Smooth muscle cell (in vitro differentiated cells): Measurements from ENCODE around the gene PHF20. TPM values are rescaled to one million over a fixed set of nuclear protein-coding genes. Genes with fewer than 3 reads are reported as not detected.
A peak's percentile ranks its signal among the peaks of the same experiment; 100 is the strongest.

Experiments
- DNase-seq: peaks from one replicate; lab custom pipeline; 2025; ENCODE audit not compliant: unreplicated experiment; lab: John Stamatoyannopoulos, UW
- H2AFZ ChIP-seq: fragments of 200-600 bp; sonication (generic); 2 replicates; pipeline ENCODE4 v1.6.0; 2016; ENCODE audit warnings: antibody characterized with exemption, low read depth, mild to moderate bottlenecking
- H3F3A ChIP-seq: fragments of 200-600 bp; sonication (generic); 2 replicates; pipeline ENCODE4 v1.6.0; 2017; ENCODE audit warnings: antibody characterized with exemption, low read depth
- H3K27ac ChIP-seq: fragments of 200-600 bp; sonication (generic); 2 replicates; pipeline ENCODE4 v1.5.1; 2016; ENCODE audit warnings: low read depth, mild to moderate bottlenecking
- H3K27me3 ChIP-seq: fragments of 200-600 bp; sonication (generic); 2 replicates; pipeline ENCODE4 v1.6.1; 2016; ENCODE audit warnings: low read depth, mild to moderate bottlenecking
- H3K36me3 ChIP-seq: fragments of 200-600 bp; sonication (generic); 2 replicates; pipeline ENCODE4 v1.5.1; 2016; ENCODE audit warnings: low read depth
- H3K4me1 ChIP-seq: fragments of 200-600 bp; sonication (generic); 2 replicates; pipeline ENCODE4 v1.5.1; 2016; ENCODE audit warnings: low read depth
- H3K4me2 ChIP-seq: fragments of 200-600 bp; sonication (generic); 2 replicates; pipeline ENCODE4 v1.6.0; 2016; ENCODE audit warnings: mild to moderate bottlenecking
- H3K4me3 ChIP-seq: fragments of 200-600 bp; sonication (generic); 2 replicates; pipeline ENCODE4 v1.5.1; 2016; ENCODE audit warnings: mild to moderate bottlenecking
- H3K79me2 ChIP-seq: fragments of 200-600 bp; sonication (generic); 2 replicates; pipeline ENCODE4 v1.6.0; 2016; ENCODE audit warnings: low read depth, mild to moderate bottlenecking
- H3K9ac ChIP-seq: fragments of 200-600 bp; sonication (generic); 2 replicates; pipeline ENCODE4 v1.6.0; 2016; ENCODE audit warnings: low read depth
- H3K9me3 ChIP-seq: fragments of 200-600 bp; sonication (generic); replicated peaks from 2 replicates; pipeline ENCODE4 v1.5.1; 2016; ENCODE audit warnings: low read depth
- H4K20me1 ChIP-seq: fragments of 200-600 bp; sonication (generic); 2 replicates; pipeline ENCODE4 v1.6.0; 2016; ENCODE audit warnings: low read depth
- WGBS: methylation state at CpG from one replicate; pipeline ENCODE4 v1.1.7; 2016; ENCODE audit warnings: low lambda C conversion rate; 5-methylcytosine and 5-hydroxymethylcytosine counted together
- polyA plus RNA-seq: library from polyadenylated mRNA; unstranded; fragments of >200 nt; fragmentation: Nextera tagmentation; extraction: Ambion mirVana; gene quantifications from 2 replicates; pipeline ENCODE4 v1.2.1, GENCODE V29; 2016
- total RNA-seq: library from RNA; depleted of rRNA; stranded (reverse); fragments of >200 nt; gene quantifications from 2 replicates; pipeline ENCODE4 v1.2.3, GENCODE V29; 2014
- TF ChIP-seq, protein P1 (sequence below): fragments of 200-600 bp; sonication (generic); IDR thresholded peaks from 2 replicates; pipeline ENCODE4 v1.5.1; 2017; ENCODE audit warnings: borderline replicate concordance, mild to moderate bottlenecking, antibody characterized with exemption; ENCODE audit not compliant: insufficient read depth, poor library complexity, severe bottlenecking

The PHF20 gene
- total and polyA plus RNA-seq, 2 experiments from 2014 or later = 23.3 to 27.4 TPM

DNA sequence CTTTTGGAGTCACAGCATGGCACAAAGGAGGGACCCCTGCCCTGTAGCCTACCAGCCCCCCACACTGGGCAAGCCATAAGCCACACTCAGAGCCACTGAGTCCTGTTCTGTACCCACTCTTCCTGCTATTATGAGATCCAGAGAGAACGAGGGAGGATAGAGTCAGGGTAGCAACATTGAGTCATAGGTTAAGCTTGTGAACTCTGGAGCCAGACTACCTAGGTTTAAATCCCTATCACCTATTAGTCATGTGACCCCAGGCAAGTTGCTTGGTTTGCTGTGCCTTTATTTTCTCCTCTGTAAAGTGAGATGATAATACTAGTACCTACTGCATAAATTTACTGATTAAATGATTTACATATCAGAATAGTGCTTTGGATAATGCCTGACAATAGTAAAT is 197.1 kb downstream of the PHF20 start:
- H3F3A ChIP-seq = peaks cover 3% of the 10 kb centered on the region
- no peaks in the 10 kb centered on the region for H3K27me3 ChIP-seq
- no peaks in the 10 kb centered on the region for H4K20me1 ChIP-seq
- no peak overlapping the region for H3K4me3 ChIP-seq
- DNase-seq = no peak
- H3K9ac ChIP-seq = no peak overlapping the region
- no peaks in the 10 kb centered on the region for H3K79me2 ChIP-seq
- H3K27ac ChIP-seq = no peak overlapping the region
- H2AFZ ChIP-seq = no peak overlapping the region
- no peaks in the 10 kb centered on the region for H3K4me1 ChIP-seq
- H3K9me3 ChIP-seq = no peaks in the 10 kb centered on the region
- TF ChIP-seq, protein P1, sequence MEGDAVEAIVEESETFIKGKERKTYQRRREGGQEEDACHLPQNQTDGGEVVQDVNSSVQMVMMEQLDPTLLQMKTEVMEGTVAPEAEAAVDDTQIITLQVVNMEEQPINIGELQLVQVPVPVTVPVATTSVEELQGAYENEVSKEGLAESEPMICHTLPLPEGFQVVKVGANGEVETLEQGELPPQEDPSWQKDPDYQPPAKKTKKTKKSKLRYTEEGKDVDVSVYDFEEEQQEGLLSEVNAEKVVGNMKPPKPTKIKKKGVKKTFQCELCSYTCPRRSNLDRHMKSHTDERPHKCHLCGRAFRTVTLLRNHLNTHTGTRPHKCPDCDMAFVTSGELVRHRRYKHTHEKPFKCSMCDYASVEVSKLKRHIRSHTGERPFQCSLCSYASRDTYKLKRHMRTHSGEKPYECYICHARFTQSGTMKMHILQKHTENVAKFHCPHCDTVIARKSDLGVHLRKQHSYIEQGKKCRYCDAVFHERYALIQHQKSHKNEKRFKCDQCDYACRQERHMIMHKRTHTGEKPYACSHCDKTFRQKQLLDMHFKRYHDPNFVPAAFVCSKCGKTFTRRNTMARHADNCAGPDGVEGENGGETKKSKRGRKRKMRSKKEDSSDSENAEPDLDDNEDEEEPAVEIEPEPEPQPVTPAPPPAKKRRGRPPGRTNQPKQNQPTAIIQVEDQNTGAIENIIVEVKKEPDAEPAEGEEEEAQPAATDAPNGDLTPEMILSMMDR = no peak
- WGBS = 42% methylated on average over 1 of the region's 1 CpG
- no peak overlapping the region for H3K4me2 ChIP-seq
- no peaks in the 10 kb centered on the region for H3K36me3 ChIP-seq

DNA sequence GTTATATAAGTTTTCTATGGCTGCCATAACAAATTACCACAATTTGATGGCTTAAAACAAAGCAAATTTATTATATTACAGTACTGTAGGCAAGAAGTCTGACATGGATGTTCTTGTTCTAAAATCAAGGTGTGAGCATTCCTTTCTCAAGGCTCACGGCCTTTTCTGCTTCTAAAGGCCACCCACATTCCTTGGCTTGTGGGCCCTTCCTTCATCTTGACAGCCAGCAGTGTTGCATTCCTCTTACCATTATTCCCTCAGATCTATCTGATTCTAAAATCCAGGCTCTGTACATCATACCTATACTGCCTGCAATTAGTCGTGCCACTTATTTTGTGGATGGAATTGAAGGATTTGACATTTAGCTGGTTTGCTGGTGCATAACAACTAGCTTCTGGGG is 200.2 kb downstream of the PHF20 start:
- H3K79me2 ChIP-seq = no peaks in the 10 kb centered on the region
- no peaks in the 10 kb centered on the region for H4K20me1 ChIP-seq
- TF ChIP-seq, protein P1 = no peak
- H3K9ac ChIP-seq = peak overlapping the region; percentile 74
- DNase-seq = no peak
- 84% methylated on average over 2 of the region's 2 CpGs for WGBS
- H2AFZ ChIP-seq = no peak overlapping the region
- H3K27me3 ChIP-seq = no peaks in the 10 kb centered on the region
- H3K27ac ChIP-seq = peak overlapping the region; percentile 90
- H3K4me3 ChIP-seq = no peak overlapping the region
- no peaks in the 10 kb centered on the region for H3K9me3 ChIP-seq
- H3K4me1 ChIP-seq = no peaks in the 10 kb centered on the region
- no peaks in the 10 kb centered on the region for H3K36me3 ChIP-seq
- H3F3A ChIP-seq = peaks cover 3% of the 10 kb centered on the region
- no peak overlapping the region for H3K4me2 ChIP-seq

DNA sequence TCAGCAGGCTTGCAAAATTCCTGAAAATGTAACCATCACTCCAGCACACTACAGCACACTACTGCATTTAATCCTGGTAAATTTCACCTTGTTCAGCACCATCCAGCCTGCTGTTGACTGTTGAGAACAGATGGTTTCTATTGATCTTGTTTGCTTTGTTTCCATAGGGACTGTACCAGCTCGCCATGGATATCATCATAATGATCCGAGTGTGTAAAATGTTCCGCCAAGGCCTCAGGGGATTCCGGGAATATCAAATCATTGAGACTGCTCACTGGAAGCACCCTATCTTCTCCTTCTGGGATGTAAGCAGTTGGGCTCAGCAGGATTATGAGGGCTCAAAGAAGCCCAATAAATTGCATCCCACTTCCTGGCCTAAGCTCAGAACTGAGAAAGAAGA is 200.6 kb downstream of the PHF20 start:
- no peaks in the 10 kb centered on the region for H4K20me1 ChIP-seq
- H2AFZ ChIP-seq = no peak overlapping the region
- no peaks in the 10 kb centered on the region for H3K79me2 ChIP-seq
- H3K4me2 ChIP-seq = no peak overlapping the region
- no peaks in the 10 kb centered on the region for H3K27me3 ChIP-seq
- peak overlapping the region; percentile 74 for H3K9ac ChIP-seq
- no peaks in the 10 kb centered on the region for H3K9me3 ChIP-seq
- H3K27ac ChIP-seq = peak overlapping the region; percentile 90
- H3F3A ChIP-seq = peaks cover 3% of the 10 kb centered on the region
- H3K4me1 ChIP-seq = no peaks in the 10 kb centered on the region
- TF ChIP-seq, protein P1 = no peak
- DNase-seq = no peak
- no peak overlapping the region for H3K4me3 ChIP-seq
- H3K36me3 ChIP-seq = no peaks in the 10 kb centered on the region
- WGBS = 7% methylated on average over 4 of the region's 4 CpGs

DNA sequence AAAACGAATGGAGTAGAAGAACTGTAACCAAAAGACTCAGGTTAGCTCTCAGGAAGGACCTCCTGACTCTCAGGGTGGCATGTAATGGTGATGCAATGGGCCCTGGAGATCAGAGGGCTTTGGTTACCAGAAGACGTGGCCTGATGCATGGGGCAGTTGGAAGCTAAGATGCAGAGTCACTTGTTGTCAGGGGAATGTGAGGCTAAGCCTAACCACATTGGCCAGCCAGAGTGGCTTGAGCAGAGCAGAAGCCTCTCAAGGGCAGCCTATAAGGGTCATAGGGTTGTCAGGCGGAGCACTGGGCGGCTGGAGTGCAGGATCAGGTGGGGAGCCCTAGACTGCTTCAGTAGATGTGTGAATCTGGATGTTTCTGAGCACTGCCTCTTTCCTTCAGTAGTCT is 202.4 kb downstream of the PHF20 start:
- 72% methylated on average over 4 of the region's 4 CpGs for whole genome bisulfite sequencing
- no peak for DNase-seq
- TF ChIP-seq, protein P1 = no peak
- Histone ChIP-seq H3K9ac (no peak overlapping the region), H3K9me3 (no peaks in the 10 kb centered on the region), H3K27me3 (no peaks in the 10 kb centered on the region), H3K4me3 (no peak overlapping the region), H4K20me1 (no peaks in the 10 kb centered on the region), H3K4me2 (no peak overlapping the region), H3K79me2 (no peaks in the 10 kb centered on the region), H3K36me3 (no peaks in the 10 kb centered on the region), H3K27ac (no peak overlapping the region), H2AFZ (no peak overlapping the region), H3F3A (peaks cover 3% of the 10 kb centered on the region), H3K4me1 (no peaks in the 10 kb centered on the region)
